Neutrophil (primary cell): ENCODE results near the gene SPAAR.
"Not testable (repeated sequence)": the region's sequence is repeated elsewhere in the genome, so short reads cannot be mapped to it uniquely, and the experiment has no call there.

Experiments
- H3K27ac ChIP-seq: fragments of 200-600 bp; sonication (generic); 2 replicates; pipeline ENCODE4 v1.5.1; 2016; ENCODE audit warnings: mild to moderate bottlenecking, moderate library complexity
- H3K27me3 ChIP-seq: fragments of 200-600 bp; sonication (generic); 2 replicates; pipeline ENCODE4 v1.6.0; 2016; ENCODE audit warnings: mild to moderate bottlenecking
- H3K36me3 ChIP-seq: fragments of 200-600 bp; sonication (generic); 2 replicates; pipeline ENCODE4 v1.5.1; 2017
- H3K4me1 ChIP-seq, 2 experiments: fragments of 200-600 bp in 1 of 2; sonication (generic) in 1 of 2; 1 replicate in 1 of 2; 2 replicates in 1 of 2; pipeline versions ENCODE4 v1.5.1 to v1.6.1; 2013 to 2016; ENCODE audit warnings: low read depth in 1 of 2, low read length in 1 of 2, mild to moderate bottlenecking in 1 of 2, moderate library complexity in 1 of 2; ENCODE audit not compliant: control insufficient read depth in 1 of 2, insufficient read depth in 1 of 2
- H3K4me3 ChIP-seq, 2 experiments: fragments of 200-600 bp in 1 of 2; sonication (generic) in 1 of 2; 1 replicate in 1 of 2; 2 replicates in 1 of 2; pipeline ENCODE4 v1.5.1; 2013 to 2016; ENCODE audit warnings: low read depth in 1 of 2, low read length in 1 of 2, mild to moderate bottlenecking in 1 of 2, moderate library complexity in 1 of 2
- H3K9me3 ChIP-seq: fragments of 200-600 bp; sonication (generic); 2 replicates; pipeline ENCODE4 v1.5.1; 2016
- CTCF ChIP-seq: fragments of 200-600 bp; sonication (generic); IDR thresholded peaks from 2 replicates; pipeline ENCODE4 v1.5.1; 2016; ENCODE audit warnings: antibody characterized with exemption

The SPAAR gene

GRCh38 chr9:35871545-35871944 lies 37.7 kb upstream of the SPAAR start:
- H3K4me3 ChIP-seq, result no peak overlapping the region
- no peaks in the 10 kb centered on the region for H3K4me1 ChIP-seq
- H3K9me3 ChIP-seq, result no peaks in the 10 kb centered on the region
- H3K27me3 ChIP-seq, result peaks cover 91% of the 10 kb centered on the region
- no peaks in the 10 kb centered on the region for H3K36me3 ChIP-seq
- no peak for TF ChIP-seq CTCF
- no peak overlapping the region for H3K27ac ChIP-seq

GRCh38 chr9:35872505-35872904 lies 36.8 kb upstream of the SPAAR start:
- no peak overlapping the region for H3K27ac ChIP-seq
- H3K36me3 ChIP-seq, result no peaks in the 10 kb centered on the region
- TF ChIP-seq CTCF, result no peak
- peaks cover 92% of the 10 kb centered on the region for H3K27me3 ChIP-seq
- H3K9me3 ChIP-seq, result no peaks in the 10 kb centered on the region
- no peak overlapping the region for H3K4me3 ChIP-seq
- no peaks in the 10 kb centered on the region for H3K4me1 ChIP-seq

GRCh38 chr9:35882263-35882848 lies 26.9 kb upstream of the SPAAR start:
- peak; percentile 81 for TF ChIP-seq CTCF
- peaks cover 79% of the 10 kb centered on the region for H3K27me3 ChIP-seq
- no peaks in the 10 kb centered on the region for H3K36me3 ChIP-seq
- no peak overlapping the region for H3K4me3 ChIP-seq
- no peaks in the 10 kb centered on the region for H3K9me3 ChIP-seq
- no peak overlapping the region for H3K27ac ChIP-seq
- no peaks in the 10 kb centered on the region for H3K4me1 ChIP-seq

GRCh38 chr9:35882996-35883395 lies 26.3 kb upstream of the SPAAR start:
- H3K27ac ChIP-seq, result no peak overlapping the region
- peaks cover 72% of the 10 kb centered on the region for H3K27me3 ChIP-seq
- H3K4me3 ChIP-seq, result no peak overlapping the region
- no peak for TF ChIP-seq CTCF
- no peaks in the 10 kb centered on the region for H3K36me3 ChIP-seq
- H3K9me3 ChIP-seq, result no peaks in the 10 kb centered on the region
- H3K4me1 ChIP-seq, result no peaks in the 10 kb centered on the region

- H3K4me3 ChIP-seq, H3K9me3 ChIP-seq, H3K4me1 ChIP-seq, H3K27ac ChIP-seq, H3K36me3 ChIP-seq: not testable (repeated sequence)
- peaks cover 54% of the 10 kb centered on the region for H3K27me3 ChIP-seq
Observed at GRCh38 chr9:35884908-35885307, 24.4 kb upstream of the SPAAR start.

- H3K4me1 ChIP-seq, result no peaks in the 10 kb centered on the region
- peaks cover 65% of the 10 kb centered on the region for H3K27me3 ChIP-seq
- H3K27ac ChIP-seq, result no peak overlapping the region
- no peak for TF ChIP-seq CTCF
- H3K9me3 ChIP-seq, result no peaks in the 10 kb centered on the region
- no peak overlapping the region for H3K4me3 ChIP-seq
- H3K36me3 ChIP-seq, result no peaks in the 10 kb centered on the region
Observed at GRCh38 chr9:35891646-35892045, 17.6 kb upstream of the SPAAR start.
